Measurements from ENCODE around the gene ASIC3. TPM values are rescaled to one million over a fixed set of nuclear protein-coding genes. Genes with fewer than 3 reads are reported as not detected.

ASIC3 gene
- total RNA-seq, 1 experiment from 2014 or later: 1.1 TPM

DNA sequence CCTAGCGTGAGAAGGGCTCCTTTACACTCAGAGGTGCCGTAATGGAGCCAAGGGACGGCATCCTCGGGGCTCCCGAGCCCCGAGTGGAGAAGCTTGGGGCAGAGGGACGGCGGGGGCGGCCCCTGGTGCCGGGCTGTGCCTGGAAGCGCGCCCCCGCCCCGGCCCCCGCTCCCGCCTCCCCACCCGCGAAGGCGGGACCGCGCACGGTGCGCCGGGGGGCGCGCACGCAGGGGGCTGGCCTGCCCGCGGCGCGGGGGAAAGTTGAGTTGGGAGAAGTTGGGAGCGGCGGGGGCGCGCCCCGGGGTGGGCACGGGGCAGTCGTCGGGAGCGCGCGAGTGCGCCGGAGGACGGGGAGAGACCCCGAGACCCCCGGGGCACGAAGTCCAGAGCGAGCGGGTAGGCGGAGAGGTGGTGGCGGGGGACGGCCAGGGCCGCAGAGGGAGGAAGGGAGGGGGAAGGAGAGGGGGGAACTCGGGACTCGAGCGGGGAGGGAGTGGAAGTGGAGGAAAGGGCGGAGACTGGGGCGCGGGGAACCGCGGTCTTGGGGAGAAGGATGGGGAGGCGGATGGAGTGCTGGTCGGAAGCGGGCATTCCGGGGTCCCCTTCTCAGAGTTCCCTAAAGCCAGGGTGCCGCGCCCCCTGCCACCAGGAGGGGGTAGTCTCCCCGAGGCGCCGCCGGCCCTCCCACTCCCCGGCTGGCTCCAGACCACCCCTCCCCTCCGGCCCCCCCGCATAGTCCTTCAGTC lies 11.2 kb downstream of the ASIC3 start, which contains the start of gene SLC4A2:
Gene SLC4A2 (plus strand): TSS at position 223 of the 746 bp plus-strand sequence. CDS start 2,399 bp downstream, outside the sequence.
- Histone ChIP-seq H3K4me3 (ENCODE audit: low read depth, low read length) (peak within 1 kb of the TSS; percentile 59), H3K36me3 (ENCODE audit: control insufficient read depth, insufficient read depth, low read length) (no peaks in the 10 kb centered on the region; the same call in 1 of the 2 replicates), H3K9me3 (no peaks in the 10 kb centered on the region), H3K27me3 (replicated peaks; ENCODE audit: control insufficient read depth, insufficient read depth, low read length) (no peaks in the 10 kb centered on the region), H3K4me1 (peaks cover 30% of the 10 kb centered on the region)
- Mint-ChIP-seq H3K4me1 (ENCODE audit: low read depth, unreplicated experiment) (peaks cover 25% of the 10 kb centered on the region), H3K36me3 (ENCODE audit: insufficient read depth, unreplicated experiment) (peaks cover 41% of the 10 kb centered on the region), H3K4me3 (ENCODE audit: unreplicated experiment) (peak within 1 kb of the TSS; percentile 95), H3K9me3 (ENCODE audit: unreplicated experiment) (no peaks in the 10 kb centered on the region), H3K27ac (ENCODE audit: unreplicated experiment) (peak within 1 kb of the TSS; percentile 94), H3K27me3 (ENCODE audit: insufficient read depth, unreplicated experiment) (no peaks in the 10 kb centered on the region)
- CTCF ChIA-PET: interaction anchor here (1.7 kb wide), 1 partner anchor 31 kb away, joined by 7 read pairs; the partner anchor contains the start of gene ABCB8
- intact Hi-C loops (cut with micrococcal nuclease; ENCODE audit: unreplicated experiment): loop anchor here (2.0 kb wide), 1 partner anchor 51 kb away; no protein-coding TSS in a partner anchor
- BruUV-seq (replicated peaks): no TSS peak
- TF ChIP-seq CTCF (IDR thresholded peaks at IDR 0.05; ENCODE audit: insufficient read depth in 1 of 2, low read depth in 1 of 2, low read length in 1 of 2, severe bottlenecking in 1 of 2, unreplicated experiment in 1 of 2): peak; percentile 80 to 82
- DNase-seq: peak; percentile 79 to 91
- POLR2A ChIA-PET: interaction anchor here (0.6 kb wide), 1 partner anchor 31 kb away, joined by 3 read pairs; the partner anchor contains the start of gene ABCB8

- Histone ChIP-seq H3K36me3 (ENCODE audit: control insufficient read depth, insufficient read depth, low read length) (peaks cover 3% of the 10 kb centered on the region), H3K4me1 (peaks cover 30% of the 10 kb centered on the region), H3K4me3 (ENCODE audit: low read depth, low read length) (peak overlapping the region; percentile 59), H3K27me3 (replicated peaks; ENCODE audit: control insufficient read depth, insufficient read depth, low read length) (no peaks in the 10 kb centered on the region), H3K9me3 (no peaks in the 10 kb centered on the region)
- Mint-ChIP-seq H3K27me3 (ENCODE audit: insufficient read depth, unreplicated experiment) (no peaks in the 10 kb centered on the region), H3K36me3 (ENCODE audit: insufficient read depth, unreplicated experiment) (peaks cover 41% of the 10 kb centered on the region), H3K4me1 (ENCODE audit: low read depth, unreplicated experiment) (peaks cover 25% of the 10 kb centered on the region), H3K9me3 (ENCODE audit: unreplicated experiment) (no peaks in the 10 kb centered on the region), H3K27ac (ENCODE audit: unreplicated experiment) (peak overlapping the region; percentile 94), H3K4me3 (ENCODE audit: unreplicated experiment) (peak overlapping the region; percentile 95)
- ChIA-PET CTCF (interaction anchor here (1.7 kb wide), 1 partner anchor 32 kb away, joined by 7 read pairs; the partner anchor contains the start of gene ABCB8), POLR2A (no interaction called here)
- DNase-seq: no peak
- intact Hi-C loops (cut with micrococcal nuclease; ENCODE audit: unreplicated experiment): no loop called here
- no peak for TF ChIP-seq CTCF (IDR thresholded peaks at IDR 0.05; ENCODE audit: insufficient read depth in 1 of 2, low read depth in 1 of 2, low read length in 1 of 2, severe bottlenecking in 1 of 2, unreplicated experiment in 1 of 2)
- no TSS peak for BruUV-seq (replicated peaks)
These were observed 11.7 kb downstream of the ASIC3 start for GRCh38 chr7:151060113-151060415.

GRCh38 chr7:151060416-151061212 lies 12.3 kb downstream of the ASIC3 start:
- H3K9me3 Mint-ChIP-seq (ENCODE audit: unreplicated experiment): no peaks in the 10 kb centered on the region
- peaks cover 47% of the 10 kb centered on the region for H3K36me3 Mint-ChIP-seq (ENCODE audit: insufficient read depth, unreplicated experiment)
- DNase-seq: no peak
- no TSS peak for BruUV-seq (replicated peaks)
- Histone ChIP-seq H3K27me3 (replicated peaks; ENCODE audit: control insufficient read depth, insufficient read depth, low read length) (no peaks in the 10 kb centered on the region), H3K4me3 (ENCODE audit: low read depth, low read length) (peak overlapping the region; percentile 59), H3K9me3 (no peaks in the 10 kb centered on the region), H3K4me1 (peaks cover 30% of the 10 kb centered on the region), H3K36me3 (ENCODE audit: control insufficient read depth, insufficient read depth, low read length) (peaks cover 3% of the 10 kb centered on the region)
- no peak for TF ChIP-seq CTCF (IDR thresholded peaks at IDR 0.05; ENCODE audit: insufficient read depth in 1 of 2, low read depth in 1 of 2, low read length in 1 of 2, severe bottlenecking in 1 of 2, unreplicated experiment in 1 of 2)
- peak overlapping the region; percentile 94 for H3K27ac Mint-ChIP-seq (ENCODE audit: unreplicated experiment)
- ChIA-PET CTCF (interaction anchor here (0.6 to 1.7 kb wide), 3 partner anchors 32 to 179 kb away, joined by 4 to 7 read pairs (median 5); partner anchors contain the start of gene ABCB8), POLR2A (interaction anchor here (0.5 kb wide), 1 partner anchor 55 kb away, joined by 3 read pairs; no protein-coding TSS in a partner anchor)
- peak overlapping the region; percentile 95 for H3K4me3 Mint-ChIP-seq (ENCODE audit: unreplicated experiment)
- H3K27me3 Mint-ChIP-seq (ENCODE audit: insufficient read depth, unreplicated experiment): no peaks in the 10 kb centered on the region
- H3K4me1 Mint-ChIP-seq (ENCODE audit: low read depth, unreplicated experiment): peaks cover 25% of the 10 kb centered on the region
- intact Hi-C loops (cut with micrococcal nuclease; ENCODE audit: unreplicated experiment): no loop called here

All from Caco-2 (cell line).